HG02571 (cell line): ENCODE data around the gene MYO3B.
"Not testable (repeated sequence)": the region's sequence is repeated elsewhere in the genome, so short reads cannot be mapped to it uniquely, and the experiment has no call there.

Source experiments
- ATAC-seq: cut with Tn5 transposase; IDR thresholded peaks from one replicate; pipeline ENCODE4 v1.9.1; 2021; ENCODE audit warnings: mild to moderate bottlenecking, moderate library complexity; ENCODE audit not compliant: unreplicated experiment

Gene MYO3B

DNA sequence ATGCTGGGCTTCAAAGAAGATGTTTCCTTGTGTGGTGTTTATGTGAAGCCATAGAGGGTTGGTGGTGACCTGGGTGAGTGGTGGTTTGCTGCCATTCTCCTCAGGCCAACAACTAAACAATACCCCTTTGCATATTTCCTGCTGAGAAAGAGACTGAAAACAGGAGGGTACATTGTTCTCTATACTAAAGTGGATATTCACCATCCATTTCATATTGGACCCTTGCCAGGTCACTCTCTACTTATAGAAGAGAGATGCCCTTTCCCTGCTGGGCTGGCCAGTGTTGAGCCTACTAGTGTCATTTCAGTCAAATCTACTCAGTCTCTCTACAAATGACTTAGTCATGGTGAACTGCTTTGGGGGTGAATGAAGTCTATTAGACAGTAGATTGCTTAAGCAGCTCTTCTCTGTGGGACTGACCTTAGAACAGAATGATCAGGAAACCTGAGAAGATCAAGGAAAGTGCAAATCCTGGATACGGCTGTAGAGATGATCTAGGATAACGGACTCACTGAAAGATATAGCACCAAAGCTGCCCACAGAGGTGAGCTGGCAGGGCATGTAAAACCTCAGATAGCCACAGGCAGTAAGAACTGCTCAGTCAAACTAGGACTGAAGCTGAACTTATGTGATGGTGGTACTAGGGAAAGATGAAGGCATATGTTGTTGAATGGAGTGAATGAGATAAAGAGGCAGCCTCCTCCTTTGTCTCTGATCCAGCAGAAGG is 154.9 kb downstream of the MYO3B start:
- no peak for ATAC-seq

DNA sequence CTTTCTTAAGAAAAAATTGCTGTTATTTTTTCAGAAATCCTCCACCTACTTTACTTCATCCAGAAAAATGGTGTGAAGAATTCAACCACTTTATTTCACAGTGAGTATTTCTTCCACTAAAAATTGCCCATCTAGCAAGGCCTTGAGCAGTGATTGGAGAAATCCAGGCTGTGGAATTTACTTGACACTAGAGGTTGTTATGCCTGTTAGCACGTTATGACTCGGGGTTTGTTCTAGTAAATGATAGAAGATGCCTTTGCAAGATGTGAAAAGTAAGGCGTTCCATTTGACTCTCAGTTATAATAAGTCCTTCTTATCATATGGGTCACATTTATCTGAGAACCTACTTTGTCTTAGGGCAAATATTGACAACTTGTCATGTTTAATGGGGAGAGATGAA is 157.4 kb downstream of the MYO3B start:
- no peak for ATAC-seq

GRCh38 chr2:170336408-170336807 is 158.5 kb downstream of the MYO3B start:
- ATAC-seq, result no peak

DNA sequence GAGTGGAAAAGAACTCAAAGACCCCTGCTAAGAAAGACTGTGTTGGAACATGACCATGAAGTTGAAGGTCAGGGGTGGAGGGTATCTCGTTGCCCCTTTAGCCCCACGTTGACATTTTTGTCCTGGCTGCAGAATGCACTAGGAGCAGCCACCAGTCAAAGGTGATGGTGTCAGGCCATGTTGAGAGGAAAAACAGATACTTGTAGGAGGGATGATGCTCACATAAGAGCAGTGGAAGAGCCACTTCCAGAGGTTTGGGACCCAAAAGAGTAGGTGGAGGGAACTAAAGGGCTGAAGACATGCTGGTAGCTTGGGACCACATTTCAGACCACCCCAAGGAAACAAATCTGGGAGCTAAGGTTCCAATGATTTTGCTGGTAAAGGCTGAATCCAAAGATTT is 159.0 kb downstream of the MYO3B start:
- ATAC-seq, result no peak

DNA sequence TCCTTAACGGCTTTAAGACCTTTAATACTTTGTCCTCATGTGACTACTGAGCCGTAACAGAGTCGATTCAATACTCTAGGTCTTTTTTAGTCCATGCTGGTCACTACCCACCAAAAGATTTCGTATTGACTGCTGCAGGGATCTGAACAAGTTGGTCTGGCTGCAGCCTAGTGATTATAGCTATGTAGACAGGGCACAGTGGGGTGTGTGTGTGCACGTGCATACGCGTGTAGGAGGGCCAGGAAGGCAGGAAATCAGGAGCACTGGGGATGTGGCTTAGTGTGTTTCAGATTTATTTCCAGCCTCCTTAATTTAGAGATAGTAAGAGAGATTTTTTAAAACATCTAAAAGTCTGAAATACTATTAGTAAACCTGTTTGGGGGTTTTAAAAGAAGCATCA is 161.4 kb downstream of the MYO3B start:
- ATAC-seq, result no peak

GRCh38 chr2:170339750-170340692 is 162.1 kb downstream of the MYO3B start:
- ATAC-seq, result no peak

- no peak for ATAC-seq
Measured at GRCh38 chr2:170340693-170341068, 162.7 kb downstream of the MYO3B start.

DNA sequence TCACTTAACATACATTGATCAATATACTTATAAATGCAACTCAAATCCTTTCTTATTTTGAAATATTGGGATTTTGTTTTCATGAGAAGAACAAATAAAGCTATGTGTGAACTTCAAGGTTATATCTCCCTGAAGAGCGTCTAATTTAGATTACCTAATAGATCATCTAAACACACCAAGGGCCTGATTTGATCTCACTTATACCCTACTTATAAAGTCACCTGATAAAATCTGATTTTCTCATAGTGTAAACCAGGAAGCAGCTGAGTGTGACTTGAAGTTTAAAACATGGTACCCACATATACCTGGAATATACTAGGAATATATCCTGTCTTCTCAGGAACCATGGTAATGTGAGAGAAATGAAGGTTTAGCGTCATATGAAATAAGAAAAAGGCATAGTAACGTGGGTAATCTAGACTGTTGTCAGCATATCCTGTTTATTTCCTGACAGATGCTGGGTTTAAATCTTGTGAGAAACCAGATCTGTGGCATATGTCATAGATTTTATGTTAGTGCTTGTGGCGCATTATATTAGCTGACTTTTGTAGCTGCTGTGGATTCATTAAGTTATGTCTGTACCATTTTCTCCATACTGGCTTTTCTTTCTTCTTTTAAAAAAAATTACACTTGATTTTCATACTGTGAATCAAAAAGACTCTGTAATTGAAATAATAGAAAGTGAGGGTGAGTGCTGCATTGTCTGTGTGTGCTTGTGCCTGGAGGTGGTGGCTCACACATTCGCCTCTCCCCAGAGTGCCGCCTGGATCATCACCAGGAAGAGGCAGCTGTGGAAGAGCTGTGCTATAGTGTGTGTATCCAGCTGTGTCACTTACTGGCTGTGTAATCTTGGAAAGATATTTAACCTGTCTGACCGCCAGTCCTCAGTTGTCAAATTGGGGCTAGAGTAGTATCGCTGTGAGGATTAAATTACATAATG is 164.0 kb downstream of the MYO3B start:
- no peak for ATAC-seq

DNA sequence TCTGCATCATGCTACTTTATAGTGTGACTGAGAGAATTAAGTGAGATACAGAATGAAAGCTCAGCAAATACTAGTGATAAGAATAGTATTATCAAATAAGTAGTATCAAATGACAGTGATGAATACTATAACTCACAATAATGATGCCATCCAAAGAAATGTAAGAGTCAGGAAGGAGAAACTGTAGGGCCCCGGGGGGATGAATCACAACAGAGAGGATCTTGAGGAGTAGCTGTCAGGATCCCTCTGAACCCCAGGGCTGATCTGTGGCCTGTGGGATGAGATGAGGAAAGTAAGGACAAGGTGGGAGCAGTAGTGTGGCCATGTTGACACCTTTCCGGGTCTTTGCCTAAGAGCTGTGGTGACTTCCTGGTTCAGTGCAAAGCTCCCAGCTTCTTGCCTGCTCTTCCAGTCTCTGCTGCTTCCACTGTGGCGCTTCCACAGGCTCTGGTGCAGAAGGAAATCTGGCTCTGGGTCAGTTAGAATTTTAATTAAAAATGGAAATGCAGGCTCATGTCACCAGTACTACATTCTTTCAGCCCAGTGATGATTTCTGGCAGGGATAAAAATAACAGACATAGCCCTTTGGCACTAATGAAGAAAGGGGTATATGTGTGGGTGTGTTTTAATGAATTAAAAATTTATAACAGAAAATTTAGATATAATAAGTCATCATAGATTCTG is 166.9 kb downstream of the MYO3B start:
- ATAC-seq, result no peak

DNA sequence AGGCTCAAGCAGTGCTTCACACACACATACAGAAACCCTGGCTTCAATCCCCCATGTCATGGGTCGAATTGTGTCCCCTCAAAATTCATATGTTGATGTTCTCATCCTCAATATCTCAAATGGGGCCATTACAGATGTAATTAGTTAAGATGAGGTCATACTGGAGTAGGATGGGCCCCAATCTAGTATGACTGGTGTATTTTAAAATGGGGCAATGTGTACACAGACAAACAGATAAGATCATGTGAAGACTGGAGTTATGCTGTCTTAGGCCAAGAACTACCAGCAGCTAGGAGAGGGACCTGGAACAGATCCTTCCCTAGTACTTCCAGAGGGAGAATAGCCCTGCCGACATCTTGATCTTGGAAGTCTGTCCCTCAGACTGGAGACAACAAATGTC is 167.7 kb downstream of the MYO3B start:
- no peak for ATAC-seq

- ATAC-seq, result not testable (repeated sequence)
Measured at GRCh38 chr2:170349269-170349668, 171.3 kb downstream of the MYO3B start.

DNA sequence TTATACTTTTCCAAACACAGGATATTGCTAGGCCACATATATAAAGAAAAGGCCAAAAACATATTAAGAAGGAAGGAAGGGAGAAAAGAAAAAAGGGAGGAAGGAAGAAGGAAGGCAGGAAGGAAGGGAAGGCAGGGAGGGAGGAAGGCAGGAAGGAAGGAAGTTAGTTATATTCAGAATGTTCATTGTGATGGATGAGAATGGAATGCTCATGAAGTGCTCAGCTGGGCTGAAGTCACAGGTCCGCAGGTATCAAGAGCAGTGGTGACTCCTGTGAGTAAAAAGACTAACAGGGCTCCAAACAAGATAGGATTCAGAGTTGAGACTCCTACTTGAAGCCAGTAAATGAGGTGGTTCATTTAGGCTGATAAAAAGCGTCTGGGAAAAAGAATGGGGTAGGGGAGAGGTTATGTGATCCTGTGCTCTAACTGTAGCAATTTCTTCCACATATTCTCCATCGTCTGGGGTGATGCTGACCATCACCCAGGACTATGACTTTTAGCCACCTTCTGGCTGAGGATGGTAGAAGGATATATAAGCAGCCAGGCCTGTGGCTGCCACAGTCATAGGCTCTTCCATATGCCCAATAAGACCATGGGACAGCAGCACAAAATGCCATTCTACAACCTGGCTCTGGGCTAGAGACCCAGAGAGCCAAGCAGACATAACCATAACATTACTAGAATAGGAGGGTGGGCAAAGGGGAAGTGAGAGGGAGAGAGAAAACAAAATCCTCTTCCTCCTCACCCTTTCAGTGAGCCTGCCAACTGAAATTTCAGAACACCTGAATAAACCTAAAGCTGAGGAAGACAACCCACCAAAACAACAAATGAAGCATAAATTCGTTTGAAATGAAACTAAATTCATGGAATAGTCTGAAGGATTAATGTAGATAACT is 173.2 kb downstream of the MYO3B start:
- no peak for ATAC-seq

- ATAC-seq, result no peak
Measured at GRCh38 chr2:170353723-170354122, 175.8 kb downstream of the MYO3B start.

- ATAC-seq, result no peak
Measured at GRCh38 chr2:170354388-170354787, 176.4 kb downstream of the MYO3B start.

GRCh38 chr2:170354855-170355780 is 177.2 kb downstream of the MYO3B start:
- ATAC-seq, result no peak

- ATAC-seq, result no peak
Measured at GRCh38 chr2:170359466-170359865, 181.5 kb downstream of the MYO3B start.

DNA sequence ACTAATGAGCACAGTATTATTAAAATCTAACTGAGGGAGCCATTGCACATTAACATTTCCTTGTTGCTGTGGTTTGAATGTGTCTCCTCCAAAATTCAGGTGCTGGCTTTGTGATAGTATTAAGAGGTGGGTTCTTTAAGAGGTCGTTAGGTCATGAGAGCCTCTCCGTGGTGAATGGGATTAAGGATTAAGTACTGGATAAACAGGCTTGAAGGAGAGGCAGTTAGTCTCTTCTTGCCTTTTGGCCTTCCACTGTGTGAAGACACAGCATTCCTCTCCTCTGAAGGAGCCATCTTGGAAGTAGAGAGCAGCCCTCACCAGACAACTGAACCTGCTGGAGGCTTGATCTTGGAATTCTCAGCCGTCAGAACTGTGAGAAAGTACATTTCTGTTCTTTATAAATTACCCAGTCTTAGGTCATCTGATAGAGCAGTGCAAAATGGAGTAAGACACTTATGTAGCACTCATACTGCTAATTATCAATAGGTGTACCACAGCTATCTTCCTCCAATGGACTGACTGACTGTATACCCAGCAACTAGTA is 182.7 kb downstream of the MYO3B start:
- no peak for ATAC-seq
